GM21723 (cell line): ENCODE results near the gene DHX38.

Experiments used
- ATAC-seq: cut with Tn5 transposase; IDR thresholded peaks from one replicate; pipeline ENCODE4 v1.9.1; 2021; ENCODE audit warnings: mild to moderate bottlenecking, moderate library complexity; ENCODE audit not compliant: unreplicated experiment

Gene DHX38

GRCh38 chr16:72083778-72084404 is 9.8 kb upstream of the DHX38 start:
- ATAC-seq, result no peak

- ATAC-seq, result no peak
These were observed 9.2 kb upstream of the DHX38 start for GRCh38 chr16:72084445-72084844.

- no peak for ATAC-seq
These were observed 8.6 kb upstream of the DHX38 start for GRCh38 chr16:72085002-72085401.

GRCh38 chr16:72091217-72091616 is 2.4 kb upstream of the DHX38 start:
- ATAC-seq, result no peak

GRCh38 chr16:72092832-72093447 is 707 bp upstream of the DHX38 start:
- no peak for ATAC-seq

- peak; percentile 0 for ATAC-seq
These were observed 591 bp downstream of the DHX38 start for GRCh38 chr16:72094266-72094610.

GRCh38 chr16:72098936-72099335 is 5.3 kb downstream of the DHX38 start:
- ATAC-seq, result no peak

- peak; percentile 75 for ATAC-seq
These were observed 5.8 kb downstream of the DHX38 start for GRCh38 chr16:72099377-72099818.

- ATAC-seq, result no peak
These were observed 7.5 kb downstream of the DHX38 start for GRCh38 chr16:72101195-72101594.

GRCh38 chr16:72104905-72105304 is 11.3 kb downstream of the DHX38 start:
- ATAC-seq, result no peak

GRCh38 chr16:72105978-72106377 is 12.3 kb downstream of the DHX38 start:
- ATAC-seq, result no peak

- ATAC-seq, result no peak
These were observed 13.7 kb downstream of the DHX38 start for GRCh38 chr16:72107371-72107770.

- ATAC-seq, result no peak
These were observed 14.9 kb downstream of the DHX38 start for GRCh38 chr16:72108353-72109102.

GRCh38 chr16:72109300-72109699 is 15.7 kb downstream of the DHX38 start:
- no peak for ATAC-seq

GRCh38 chr16:72109966-72110530 is 16.4 kb downstream of the DHX38 start:
- ATAC-seq, result no peak

GRCh38 chr16:72110662-72111615 is 17.3 kb downstream of the DHX38 start:
- ATAC-seq, result no peak

- no peak for ATAC-seq
These were observed 18.2 kb downstream of the DHX38 start for GRCh38 chr16:72111657-72112451.

GRCh38 chr16:72112452-72112792 is 18.8 kb downstream of the DHX38 start:
- no peak for ATAC-seq

GRCh38 chr16:72112906-72113615 is 19.4 kb downstream of the DHX38 start:
- no peak for ATAC-seq

- no peak for ATAC-seq
These were observed 19.9 kb downstream of the DHX38 start for GRCh38 chr16:72113616-72113945.
